SJSA1 (cell line): ENCODE measurements around the gene TCP11. TPM values are rescaled to one million over a fixed set of nuclear protein-coding genes. Genes with fewer than 3 reads are reported as not detected.
A peak's percentile ranks its signal among the peaks of the same experiment; 100 is the strongest.
"Not testable (repeated sequence)": the region's sequence is repeated elsewhere in the genome, so short reads cannot be mapped to it uniquely, and the experiment has no call there.

Experiments used
- DNase-seq, 2 experiments: peaks; one replicate each; pipeline ENCODE4 v3.0.0-alpha.2; 2015 to 2020; ENCODE audit warnings: low spot score in 2 of 2, low read depth in 1 of 2
- H3K27ac ChIP-seq: fragments of 250-450 bp; sonication (Bioruptor Pico); 2 replicates; pipeline ENCODE4 v1.5.1; 2020; ENCODE audit warnings: mild to moderate bottlenecking, moderate library complexity
- H3K27me3 ChIP-seq: fragments of 250-450 bp; sonication (Bioruptor Pico); replicated peaks from 2 replicates; pipeline ENCODE4 v1.5.1; 2020; ENCODE audit warnings: mild to moderate bottlenecking, moderate library complexity
- H3K36me3 ChIP-seq: fragments of 250-450 bp; sonication (Bioruptor Pico); 2 replicates; pipeline ENCODE4 v1.5.1; 2020; ENCODE audit warnings: mild to moderate bottlenecking
- H3K4me1 ChIP-seq: fragments of 250-450 bp; sonication (Bioruptor Pico); replicated peaks from 2 replicates; pipeline ENCODE4 v1.6.1; 2021; ENCODE audit warnings: mild to moderate bottlenecking
- H3K4me3 ChIP-seq: fragments of 250-450 bp; sonication (Bioruptor Pico); 2 replicates; pipeline ENCODE4 v1.5.1; 2020; ENCODE audit warnings: mild to moderate bottlenecking
- H3K9me3 ChIP-seq: fragments of 250-450 bp; sonication (Bioruptor Pico); replicated peaks from 2 replicates; pipeline ENCODE4 v1.5.1; 2020; ENCODE audit warnings: mild to moderate bottlenecking
- total RNA-seq: library from RNA; depleted of rRNA; stranded (reverse); fragments of >200 nt; shearing (Covaris generic); gene quantifications from 2 replicates; pipeline ENCODE4 v1.2.3, GENCODE V29; 2014

Gene TCP11
- total RNA-seq, 1 experiment from 2014 or later = 1.6 TPM

DNA sequence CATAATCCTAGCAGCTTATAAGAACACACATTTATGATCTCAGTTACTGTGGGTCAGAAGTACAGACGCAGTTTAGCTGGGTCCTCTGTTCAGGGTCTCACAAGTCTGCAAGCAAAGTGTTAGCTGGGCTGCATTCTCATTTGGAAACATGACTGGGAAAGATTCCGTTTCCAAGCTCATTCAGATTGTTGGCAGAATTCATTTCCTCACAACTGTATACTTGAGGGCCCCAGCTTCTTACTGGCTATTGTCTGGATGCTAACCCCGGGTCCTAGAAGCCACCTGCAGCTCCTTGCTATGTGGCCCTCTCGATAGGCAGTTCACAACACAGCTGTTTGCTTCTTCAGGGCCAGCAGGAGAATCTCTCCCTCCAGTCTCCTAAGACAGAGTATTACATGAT lies 13.1 kb downstream of the TCP11 start:
- H3K4me3 ChIP-seq = no peak overlapping the region
- no peaks in the 10 kb centered on the region for H3K27me3 ChIP-seq
- H3K9me3 ChIP-seq = no peaks in the 10 kb centered on the region
- no peak overlapping the region for H3K27ac ChIP-seq
- no peaks in the 10 kb centered on the region for H3K4me1 ChIP-seq
- no peak for DNase-seq
- no peaks in the 10 kb centered on the region for H3K36me3 ChIP-seq

DNA sequence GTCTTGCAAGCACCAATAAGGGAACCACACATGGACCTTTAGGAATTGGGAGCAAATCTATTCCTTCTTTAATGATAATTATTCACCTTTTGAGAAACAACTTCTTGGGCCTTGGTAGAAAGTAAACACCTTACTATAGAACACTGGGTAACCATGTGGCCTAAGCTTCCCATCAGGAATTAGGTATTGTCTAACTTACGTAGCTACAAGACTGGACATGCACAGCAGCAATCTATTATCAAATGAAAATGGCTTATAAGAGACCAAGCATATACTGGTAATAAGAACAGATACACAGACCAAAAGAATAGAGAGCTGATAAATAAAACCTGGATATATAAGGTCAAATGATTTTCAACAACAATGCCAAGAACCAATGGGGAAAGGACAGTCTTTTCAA lies 16.8 kb downstream of the TCP11 start:
- Histone ChIP-seq H3K4me3 (no peak overlapping the region), H3K9me3 (no peaks in the 10 kb centered on the region), H3K4me1 (no peaks in the 10 kb centered on the region), H3K27ac (no peak overlapping the region), H3K36me3 (no peaks in the 10 kb centered on the region), H3K27me3 (no peaks in the 10 kb centered on the region)
- no peak for DNase-seq

DNA sequence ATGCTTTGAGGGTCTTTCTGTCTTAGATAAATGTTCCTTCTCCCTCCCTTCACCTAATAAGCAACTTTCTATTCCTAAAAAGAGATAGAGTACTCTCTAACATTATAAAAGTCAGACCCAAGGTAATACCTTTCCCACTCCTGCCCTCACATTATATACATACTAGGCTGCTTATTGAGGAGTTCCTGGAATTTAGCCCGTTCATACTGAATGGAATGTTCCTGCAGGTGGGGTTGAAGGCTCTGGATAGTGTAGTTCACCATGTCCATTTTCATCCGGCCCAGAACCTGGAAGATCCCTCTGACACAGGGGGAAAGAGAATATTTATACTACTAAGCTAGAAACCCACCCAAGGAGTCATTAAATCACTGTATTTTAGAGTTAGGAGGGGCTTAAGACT lies 20.4 kb downstream of the TCP11 start:
- Histone ChIP-seq H3K4me1 (no peaks in the 10 kb centered on the region), H3K9me3 (no peaks in the 10 kb centered on the region), H3K4me3 (no peak overlapping the region), H3K27me3 (no peaks in the 10 kb centered on the region), H3K36me3 (no peaks in the 10 kb centered on the region), H3K27ac (no peak overlapping the region)
- no peak for DNase-seq

DNA sequence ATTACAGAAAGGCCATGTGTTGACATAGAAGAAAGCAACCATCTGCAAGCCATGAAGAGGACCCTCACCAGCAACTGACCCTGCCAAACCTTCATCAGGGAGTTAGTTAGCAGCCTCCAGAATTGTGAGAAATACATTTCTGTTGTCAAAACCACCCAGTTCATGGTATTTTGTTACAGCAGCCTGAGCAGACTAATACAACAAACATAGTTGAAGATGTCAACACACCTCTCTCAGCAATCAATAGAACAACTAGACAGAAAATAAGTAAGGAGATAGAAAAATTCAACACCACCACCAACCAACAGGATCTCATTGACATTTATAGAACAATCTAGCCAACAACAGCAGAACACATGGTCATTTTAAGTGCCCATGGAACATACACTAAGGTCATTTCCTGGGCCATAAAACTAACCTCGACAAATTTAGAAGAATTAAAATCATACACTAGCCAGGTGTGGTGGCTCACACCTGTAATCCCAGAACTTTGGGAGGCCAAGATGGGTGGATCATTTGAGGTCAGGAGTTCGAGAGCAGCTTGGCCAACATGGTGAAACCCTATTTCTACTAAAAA lies 32.7 kb downstream of the TCP11 start:
- Histone ChIP-seq H3K27me3 (no peaks in the 10 kb centered on the region), H3K4me1 (no peaks in the 10 kb centered on the region), H3K4me3 (no peak overlapping the region), H3K36me3 (no peaks in the 10 kb centered on the region), H3K9me3 (no peaks in the 10 kb centered on the region), H3K27ac (no peak overlapping the region)
- no peak for DNase-seq

DNA sequence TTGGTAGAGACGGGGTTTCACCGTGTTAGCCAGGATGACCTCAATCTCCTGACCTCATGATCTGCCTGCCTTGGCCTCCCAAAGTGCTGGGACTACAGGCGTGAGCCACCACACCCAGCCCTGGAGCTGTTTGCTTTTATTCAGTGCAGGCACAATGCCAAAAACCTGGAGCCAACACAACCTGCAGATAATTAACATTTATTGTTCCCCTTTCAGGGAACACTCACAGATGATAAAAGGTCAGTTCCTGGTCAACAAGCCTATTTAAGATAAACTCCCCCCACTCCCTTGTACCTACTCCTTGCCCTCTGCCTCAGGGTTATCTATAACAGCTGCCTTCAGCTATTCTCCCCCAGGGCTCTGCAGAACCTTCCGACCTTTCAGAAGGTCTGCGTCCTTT lies 33.4 kb downstream of the TCP11 start:
- H3K4me1 ChIP-seq, DNase-seq, H3K27me3 ChIP-seq, H3K27ac ChIP-seq, H3K36me3 ChIP-seq, H3K4me3 ChIP-seq, H3K9me3 ChIP-seq: not testable (repeated sequence)

DNA sequence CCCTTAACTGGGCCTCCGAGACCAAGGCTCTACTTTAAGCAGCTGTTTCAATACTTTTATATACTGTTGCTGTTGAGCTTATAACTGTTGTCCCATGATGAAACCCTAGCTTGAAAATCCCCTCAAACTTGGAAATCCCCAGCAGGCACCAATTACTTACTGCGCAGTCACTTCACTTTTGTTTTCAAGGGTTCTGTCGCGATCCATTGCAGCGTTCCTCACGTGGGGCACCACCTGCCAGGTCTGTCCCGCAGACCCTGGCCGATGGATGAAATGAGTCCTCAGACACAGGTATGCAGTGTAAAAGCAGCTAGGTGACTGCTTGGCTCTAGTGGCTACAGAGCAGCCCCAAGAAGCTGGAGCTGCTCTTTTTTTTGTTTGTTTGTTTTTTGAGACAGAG lies 33.9 kb downstream of the TCP11 start:
- H3K4me3 ChIP-seq, H3K36me3 ChIP-seq, DNase-seq, H3K9me3 ChIP-seq, H3K4me1 ChIP-seq, H3K27ac ChIP-seq, H3K27me3 ChIP-seq: not testable (repeated sequence)

DNA sequence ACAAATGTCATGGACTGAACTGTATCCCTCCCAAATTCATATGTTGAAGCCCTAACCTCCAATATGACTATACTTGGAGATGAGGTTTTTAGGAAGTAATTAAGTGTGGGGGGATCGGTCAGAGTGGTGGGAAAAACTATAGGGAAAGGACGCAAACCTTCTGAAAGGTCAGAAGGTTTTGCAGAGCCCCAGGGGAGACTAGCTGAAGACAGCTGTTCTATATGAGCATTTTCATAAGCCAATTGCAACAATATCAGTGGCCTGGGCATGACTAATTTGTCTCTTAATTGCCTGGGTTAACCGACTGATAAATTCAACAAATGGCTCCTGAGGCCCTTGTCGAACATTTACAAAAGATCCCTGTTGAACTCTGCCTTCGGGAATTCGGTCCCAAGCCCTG lies 35.1 kb downstream of the TCP11 start:
- not testable (repeated sequence) for DNase-seq, H3K27ac ChIP-seq, H3K36me3 ChIP-seq, H3K4me1 ChIP-seq, H3K4me3 ChIP-seq, H3K9me3 ChIP-seq, H3K27me3 ChIP-seq

DNA sequence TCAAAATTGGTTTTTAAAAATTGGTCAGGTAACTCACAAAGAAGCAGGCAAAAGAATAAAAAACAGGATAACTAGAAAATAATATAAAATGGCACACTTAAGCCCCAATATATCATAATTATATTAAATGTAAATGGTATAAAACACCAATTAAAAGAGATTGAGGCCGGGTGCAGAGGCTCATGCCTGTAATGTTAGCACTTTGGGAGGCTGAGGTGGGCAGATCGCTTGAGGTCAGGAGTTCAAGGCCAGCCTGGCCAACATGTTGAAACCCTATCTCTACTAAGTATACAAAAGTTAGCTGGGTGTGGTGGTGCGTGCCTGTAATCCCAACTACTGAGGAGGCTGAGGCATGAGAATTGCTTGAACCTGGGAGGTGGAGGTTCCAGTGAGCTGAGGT lies 36.1 kb downstream of the TCP11 start:
- Histone ChIP-seq H3K4me3 (no peak overlapping the region), H3K4me1 (no peaks in the 10 kb centered on the region), H3K27ac (no peak overlapping the region), H3K36me3 (no peaks in the 10 kb centered on the region), H3K27me3 (no peaks in the 10 kb centered on the region), H3K9me3 (no peaks in the 10 kb centered on the region)
- no peak for DNase-seq

DNA sequence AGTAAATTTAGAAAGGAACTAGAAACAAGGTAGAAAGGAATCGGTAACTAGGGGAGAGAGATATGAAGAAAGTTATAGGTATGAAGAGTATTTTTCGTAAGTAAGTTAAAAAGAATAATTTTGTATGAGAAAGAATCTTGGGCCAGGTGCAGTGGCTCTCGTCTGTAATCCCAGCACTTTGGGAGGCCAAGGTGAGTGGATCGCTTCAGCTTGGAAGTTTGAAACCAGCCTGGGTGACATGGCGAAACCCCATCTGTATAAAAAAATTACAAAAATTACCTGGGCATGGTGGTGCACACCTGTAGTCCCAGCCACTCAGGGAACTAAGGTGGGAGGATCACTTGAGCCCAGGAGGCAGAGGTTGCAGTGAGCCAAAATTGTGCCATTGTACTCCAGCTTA lies 42.0 kb downstream of the TCP11 start:
- no peaks in the 10 kb centered on the region for H3K36me3 ChIP-seq
- H3K27me3 ChIP-seq = no peaks in the 10 kb centered on the region
- H3K4me1 ChIP-seq = peaks cover 14% of the 10 kb centered on the region
- no peak overlapping the region for H3K4me3 ChIP-seq
- no peaks in the 10 kb centered on the region for H3K9me3 ChIP-seq
- DNase-seq = no peak
- H3K27ac ChIP-seq = no peak overlapping the region

DNA sequence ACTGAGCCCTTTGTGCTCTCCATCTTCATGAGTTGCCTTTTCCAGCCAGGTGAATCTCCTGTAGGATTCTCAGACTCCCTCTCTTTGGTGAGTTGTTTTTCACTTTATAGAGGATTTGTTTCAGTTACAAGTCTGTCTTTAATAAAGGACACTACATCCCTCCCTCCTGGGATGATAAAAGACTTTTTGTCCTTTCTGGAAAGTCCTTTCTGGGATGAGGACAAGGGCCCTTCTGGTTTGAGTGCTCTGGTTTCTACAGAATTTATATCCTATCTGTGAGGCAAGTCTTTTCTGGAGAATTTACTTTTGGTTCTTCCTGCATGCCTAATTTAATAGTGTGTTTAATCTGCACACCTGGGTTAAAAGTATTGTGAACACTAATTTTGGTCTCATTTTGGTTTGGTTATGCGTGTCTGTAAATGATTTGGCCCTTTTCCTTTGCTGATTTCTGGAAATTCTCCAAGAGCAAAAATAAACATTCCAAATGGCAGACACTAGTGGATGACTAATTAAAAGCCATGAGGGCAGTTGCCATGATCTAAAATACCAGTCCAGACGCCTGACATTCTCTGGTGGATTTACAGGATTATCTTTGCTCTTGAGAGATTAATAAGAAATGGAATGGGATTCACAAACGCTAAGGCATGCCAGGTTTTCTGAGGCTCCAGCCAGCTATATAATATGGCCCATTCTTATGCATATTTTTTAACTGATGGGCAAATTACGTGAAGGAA lies 44.8 kb downstream of the TCP11 start:
- Histone ChIP-seq H3K27ac (no peak overlapping the region), H3K36me3 (no peaks in the 10 kb centered on the region), H3K4me3 (no peak overlapping the region), H3K4me1 (peaks cover 42% of the 10 kb centered on the region), H3K27me3 (no peaks in the 10 kb centered on the region), H3K9me3 (no peaks in the 10 kb centered on the region)
- peak in 1 of 2 experiments; percentile 68 for DNase-seq

DNA sequence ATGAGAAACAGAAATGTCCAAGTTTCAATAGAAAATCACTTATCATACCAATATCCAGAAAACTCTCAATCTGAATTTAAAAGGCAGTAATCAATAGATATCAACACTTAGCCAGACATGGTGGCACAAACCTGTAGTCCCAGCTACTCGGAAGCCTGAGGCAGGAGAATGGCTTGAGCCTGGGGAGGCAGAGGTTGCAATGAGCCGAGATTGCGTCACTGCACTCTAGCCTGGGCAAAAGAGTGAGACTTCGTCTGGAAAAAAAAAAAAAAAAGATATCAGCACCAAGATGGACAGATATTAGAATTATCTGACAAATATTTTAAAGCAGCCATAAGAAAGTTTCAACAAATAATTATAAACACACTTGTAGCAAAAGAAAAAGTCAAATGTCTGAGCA lies 47.0 kb downstream of the TCP11 start:
- no peak for DNase-seq
- H3K27me3 ChIP-seq = no peaks in the 10 kb centered on the region
- no peak overlapping the region for H3K4me3 ChIP-seq
- H3K36me3 ChIP-seq = no peaks in the 10 kb centered on the region
- H3K9me3 ChIP-seq = no peaks in the 10 kb centered on the region
- no peak overlapping the region for H3K27ac ChIP-seq
- H3K4me1 ChIP-seq = peaks cover 60% of the 10 kb centered on the region

DNA sequence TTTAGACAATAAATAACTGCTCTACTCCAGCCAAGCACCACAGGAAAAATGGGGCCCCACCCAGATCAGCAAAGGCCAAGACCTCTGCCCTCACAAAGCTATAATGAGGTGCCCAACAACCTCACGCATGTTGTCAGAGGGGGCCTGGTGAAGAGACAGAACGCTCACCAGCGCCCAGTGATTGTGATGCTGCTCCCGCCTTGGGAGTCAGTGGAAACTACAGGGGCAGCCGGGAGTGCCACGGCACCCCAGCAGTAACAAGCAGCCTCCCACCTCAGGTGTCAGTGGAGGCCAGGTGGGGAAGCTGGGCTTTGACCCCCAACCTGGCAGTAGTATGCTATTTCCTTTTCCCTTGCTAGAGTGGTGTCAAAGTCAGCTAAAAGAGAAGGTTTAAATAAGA lies 47.4 kb downstream of the TCP11 start:
- no peaks in the 10 kb centered on the region for H3K27me3 ChIP-seq
- no peaks in the 10 kb centered on the region for H3K36me3 ChIP-seq
- DNase-seq = no peak
- 0 out of 2 replicates have a peak overlapping the region, but pooled peaks have one; percentile 56 for H3K27ac ChIP-seq
- peaks cover 60% of the 10 kb centered on the region for H3K4me1 ChIP-seq
- H3K4me3 ChIP-seq = no peak overlapping the region
- H3K9me3 ChIP-seq = no peaks in the 10 kb centered on the region

DNA sequence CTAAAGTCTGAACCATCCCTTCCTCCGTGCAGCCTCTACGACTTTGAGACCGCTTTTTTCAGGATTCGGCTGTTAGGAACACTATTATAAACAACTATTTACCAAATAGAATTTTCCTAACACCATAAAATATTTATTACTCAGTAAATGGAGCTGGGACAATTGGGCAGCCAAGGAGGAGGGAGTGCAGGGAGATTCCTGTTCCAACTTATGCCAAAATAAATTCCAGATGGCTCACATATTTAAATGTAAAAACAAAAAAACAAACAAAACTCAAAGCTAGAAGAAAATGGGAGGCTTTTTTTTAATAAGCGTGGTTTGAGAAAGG lies 48.1 kb downstream of the TCP11 start:
- H3K27me3 ChIP-seq = no peaks in the 10 kb centered on the region
- peaks cover 60% of the 10 kb centered on the region for H3K4me1 ChIP-seq
- DNase-seq = peak in 1 of 2 experiments; percentile 68
- peak overlapping the region; percentile 56 for H3K27ac ChIP-seq
- no peak overlapping the region for H3K4me3 ChIP-seq
- no peaks in the 10 kb centered on the region for H3K36me3 ChIP-seq
- H3K9me3 ChIP-seq = no peaks in the 10 kb centered on the region

DNA sequence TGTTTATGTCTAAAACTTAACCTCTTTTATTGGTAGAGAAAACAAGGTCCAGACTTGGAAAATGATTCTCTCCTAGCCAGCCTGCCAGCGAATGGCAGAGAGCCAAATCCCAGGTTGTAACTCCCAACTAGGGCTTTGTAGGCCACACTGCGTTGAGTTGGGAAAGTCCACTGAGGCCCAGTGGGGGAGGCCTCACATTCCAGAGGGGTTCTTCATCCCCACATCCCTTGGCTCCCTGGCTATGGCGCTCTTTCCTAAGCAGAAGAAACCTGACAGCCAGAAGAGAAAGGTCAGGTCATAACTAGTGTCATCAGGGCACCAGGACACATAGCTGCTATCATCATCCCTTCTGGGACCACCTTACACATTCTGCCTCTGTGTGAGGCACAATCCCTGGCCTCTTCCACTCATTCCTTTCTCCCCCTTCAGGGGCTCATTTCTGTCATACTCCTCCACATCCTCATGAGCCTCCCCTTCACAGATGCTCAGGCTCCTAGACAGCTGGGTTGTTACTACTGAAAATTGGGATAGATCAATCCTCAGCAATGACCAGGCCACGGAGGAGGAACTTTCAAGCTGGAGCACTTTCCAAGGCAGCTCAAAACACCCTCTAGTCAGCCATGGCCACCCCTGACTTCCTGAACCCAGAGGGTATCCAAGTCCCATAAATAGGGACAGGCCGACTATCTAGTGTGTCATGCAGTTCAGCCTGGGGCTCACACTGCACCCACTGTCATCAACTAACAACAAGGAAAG lies 48.6 kb downstream of the TCP11 start:
- Histone ChIP-seq H3K4me3 (no peak overlapping the region), H3K9me3 (no peaks in the 10 kb centered on the region), H3K4me1 (peaks cover 60% of the 10 kb centered on the region), H3K27me3 (no peaks in the 10 kb centered on the region), H3K36me3 (no peaks in the 10 kb centered on the region; the same call in 1 of the 2 replicates), H3K27ac (peak overlapping the region; percentile 56)
- DNase-seq = peak; percentile 88 to 91
